Sigmoid colon (tissue), 3 donors: ENCODE data around the gene TMEM247.

Experiments
- CTCF ChIP-seq, 4 experiments: fragments of 450-650 bp in 3 of 4; fragments of 200-600 bp in 1 of 4; IDR thresholded peaks; one replicate each; pipeline ENCODE4 v1.5.1; 2016 to 2019; ENCODE audit warnings: antibody characterized with exemption in 4 of 4, mild to moderate bottlenecking in 3 of 4, moderate library complexity in 2 of 4
- POLR2A ChIP-seq, 2 donors: fragments of 450-650 bp; IDR thresholded peaks; one replicate each; pipeline ENCODE4 v1.6.1; 2016; ENCODE audit warnings: antibody characterized with exemption in 2 of 2, mild to moderate bottlenecking in 2 of 2, moderate library complexity in 2 of 2

GRCh38 chr2:46482490-46482889 lies 3.1 kb downstream of the TMEM247 start:
- no peak for TF ChIP-seq CTCF (IDR thresholded peaks at IDR 0.05)
- no peak for TF ChIP-seq POLR2A (IDR thresholded peaks at IDR 0.05)
